Vagina (tissue), 2 donors: ENCODE data around the gene PATJ. TPM values are rescaled to one million over a fixed set of nuclear protein-coding genes. Genes with fewer than 3 reads are reported as not detected.

Experiments used
- DNase-seq, 2 donors: peaks; one replicate each; pipeline ENCODE4 v3.0.0-alpha.2; 2017; ENCODE audit errors: extremely low spot score in 2 of 2
- H3K27ac ChIP-seq: fragments of 200-600 bp; sonication (generic); one replicate; pipeline ENCODE4 v1.5.1; 2019
- H3K27me3 ChIP-seq: fragments of 200-600 bp; sonication (generic); one replicate; pipeline ENCODE4 v1.5.1; 2019
- H3K36me3 ChIP-seq, 2 donors: fragments of 200-600 bp; sonication (generic); one replicate each; pipeline ENCODE4 v1.5.1; 2017 to 2019
- H3K4me1 ChIP-seq: fragments of 200-600 bp; sonication (generic); one replicate; pipeline ENCODE4 v1.5.1; 2019
- H3K4me3 ChIP-seq, 2 donors: fragments of 200-600 bp; sonication (generic); 1 replicate in 1 of 2; 2 replicates in 1 of 2; pipeline ENCODE4 v1.5.1; 2016 to 2019
- H3K9me3 ChIP-seq: fragments of 200-600 bp; sonication (generic); one replicate; pipeline ENCODE4 v1.5.1; 2019
- CTCF ChIP-seq, 3 experiments: fragments of 450-650 bp in 2 of 3; fragments of 200-600 bp in 1 of 3; sonication (generic) in 1 of 3; IDR thresholded peaks; one replicate each; pipeline ENCODE4 v1.5.1; 2017 to 2019; ENCODE audit warnings: antibody characterized with exemption in 3 of 3, mild to moderate bottlenecking in 2 of 3, moderate library complexity in 2 of 3
- POLR2A ChIP-seq, 2 donors: fragments of 450-650 bp; IDR thresholded peaks; one replicate each; pipeline ENCODE4 v1.6.1; 2017; ENCODE audit warnings: antibody characterized with exemption in 2 of 2, mild to moderate bottlenecking in 2 of 2, moderate library complexity in 2 of 2
- POLR2AphosphoS5 ChIP-seq, 2 donors: sonication (generic); formaldehyde crosslinking; IDR thresholded peaks; one replicate each; pipeline ENCODE4 v1.9.0; 2017; ENCODE audit warnings: antibody characterized with exemption in 2 of 2, mild to moderate bottlenecking in 2 of 2, low read depth in 1 of 2; ENCODE audit not compliant: insufficient read depth in 1 of 2
- intact Hi-C: fragments of 100-400 bp; cut with DNase I; formaldehyde crosslinking; loops from one replicate; pipeline ENCODE4 v1.15.1; 2023
- total RNA-seq: library from RNA; depleted of rRNA; stranded (reverse); fragments of >200 nt; gene quantifications from one replicate; pipeline ENCODE4 v1.2.3, GENCODE V29; 2016

The PATJ gene
- total RNA-seq, 1 donor from 2014 or later = 83.2 TPM

DNA sequence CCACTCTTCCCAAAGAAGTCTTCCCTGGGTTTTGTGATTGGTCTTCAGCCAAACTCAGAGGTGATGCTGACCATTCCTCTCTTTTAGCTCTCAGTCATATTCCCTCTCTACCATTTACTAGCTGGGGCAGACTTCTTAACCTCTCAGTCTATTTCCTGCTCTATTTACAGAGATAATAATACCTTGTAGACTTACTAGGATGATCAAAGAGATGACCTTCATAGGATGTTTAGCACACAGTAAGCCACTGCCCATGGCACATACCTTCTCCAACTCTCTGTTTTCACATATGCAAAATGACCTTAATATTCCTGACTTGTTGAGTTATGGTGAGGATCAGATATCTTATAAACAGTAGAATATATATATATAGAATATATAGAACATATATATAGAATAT, 346.2 kb downstream of the PATJ start:
- Histone ChIP-seq H3K36me3 (peaks cover 0 to 4% of the 10 kb centered on the region in 2 donors), H3K9me3 (no peaks in the 10 kb centered on the region), H3K27ac (no peak overlapping the region), H3K27me3 (no peaks in the 10 kb centered on the region), H3K4me1 (no peaks in the 10 kb centered on the region), H3K4me3 (no peak overlapping the region)
- intact Hi-C loops = loop anchor here (10.0 kb wide), 1 partner anchor 46 kb away; no protein-coding TSS in a partner anchor
- TF ChIP-seq CTCF (IDR thresholded peaks at IDR 0.05) = no peak
- no peak for TF ChIP-seq POLR2A (IDR thresholded peaks at IDR 0.05)
- TF ChIP-seq POLR2AphosphoS5 (IDR thresholded peaks at IDR 0.05; ENCODE audit: insufficient read depth in 1 of 2, low read depth in 1 of 2) = no peak
- no peak for DNase-seq

GRCh38 chr1:62089570-62089969, 347.3 kb downstream of the PATJ start:
- peaks cover 0 to 4% of the 10 kb centered on the region in 2 donors for H3K36me3 ChIP-seq
- no peak for TF ChIP-seq POLR2AphosphoS5 (IDR thresholded peaks at IDR 0.05; ENCODE audit: insufficient read depth in 1 of 2, low read depth in 1 of 2)
- TF ChIP-seq POLR2A (IDR thresholded peaks at IDR 0.05) = no peak
- TF ChIP-seq CTCF (IDR thresholded peaks at IDR 0.05) = no peak
- DNase-seq = no peak
- no peak overlapping the region for H3K4me3 ChIP-seq
- no peaks in the 10 kb centered on the region for H3K4me1 ChIP-seq
- no peak overlapping the region for H3K27ac ChIP-seq
- no peaks in the 10 kb centered on the region for H3K9me3 ChIP-seq
- H3K27me3 ChIP-seq = no peaks in the 10 kb centered on the region
- intact Hi-C loops = loop anchor here (10.0 kb wide), 1 partner anchor 45 kb away; no protein-coding TSS in a partner anchor

- intact Hi-C loops = no loop called here
- TF ChIP-seq POLR2AphosphoS5 (IDR thresholded peaks at IDR 0.05; ENCODE audit: insufficient read depth in 1 of 2, low read depth in 1 of 2) (no peak), POLR2A (IDR thresholded peaks at IDR 0.05) (no peak), CTCF (IDR thresholded peaks at IDR 0.05) (no peak)
- Histone ChIP-seq H3K27ac (no peak overlapping the region), H3K4me1 (no peaks in the 10 kb centered on the region), H3K27me3 (no peaks in the 10 kb centered on the region), H3K4me3 (no peak overlapping the region), H3K9me3 (no peaks in the 10 kb centered on the region), H3K36me3 (peaks cover 0 to 4% of the 10 kb centered on the region in 2 donors)
- DNase-seq = no peak
These were observed 347.7 kb downstream of the PATJ start for GRCh38 chr1:62090016-62090415.

GRCh38 chr1:62092110-62092509, 349.8 kb downstream of the PATJ start:
- Histone ChIP-seq H3K4me1 (no peaks in the 10 kb centered on the region), H3K4me3 (no peak overlapping the region), H3K27me3 (no peaks in the 10 kb centered on the region), H3K36me3 (no peaks in the 10 kb centered on the region), H3K27ac (no peak overlapping the region), H3K9me3 (no peaks in the 10 kb centered on the region)
- no peak for TF ChIP-seq POLR2A (IDR thresholded peaks at IDR 0.05)
- no peak for TF ChIP-seq POLR2AphosphoS5 (IDR thresholded peaks at IDR 0.05; ENCODE audit: insufficient read depth in 1 of 2, low read depth in 1 of 2)
- no peak for TF ChIP-seq CTCF (IDR thresholded peaks at IDR 0.05)
- intact Hi-C loops = no loop called here
- DNase-seq = no peak

- H3K27me3 ChIP-seq = no peaks in the 10 kb centered on the region
- intact Hi-C loops = no loop called here
- H3K4me1 ChIP-seq = no peaks in the 10 kb centered on the region
- H3K9me3 ChIP-seq = no peaks in the 10 kb centered on the region
- no peaks in the 10 kb centered on the region for H3K36me3 ChIP-seq
- TF ChIP-seq CTCF (IDR thresholded peaks at IDR 0.05) (no peak), POLR2A (IDR thresholded peaks at IDR 0.05) (no peak), POLR2AphosphoS5 (IDR thresholded peaks at IDR 0.05; ENCODE audit: insufficient read depth in 1 of 2, low read depth in 1 of 2) (no peak)
- no peak overlapping the region for H3K4me3 ChIP-seq
- DNase-seq = no peak
- H3K27ac ChIP-seq = no peak overlapping the region
These were observed 351.0 kb downstream of the PATJ start for GRCh38 chr1:62093261-62093660.
